Epithelial cell of prostate (primary cell): ENCODE results near the gene CPVL.

Experiments used
- DNase-seq: peaks from one replicate; pipeline ENCODE4 v3.0.0-alpha.2; 2011; ENCODE audit warnings: low read depth, low spot score
- H3K27ac ChIP-seq: fragments of 450-650 bp; 2 replicates; pipeline ENCODE4 v1.5.1; 2017; ENCODE audit warnings: mild to moderate bottlenecking

Gene CPVL

GRCh38 chr7:29019387-29019786 is 127.0 kb downstream of the CPVL start:
- H3K27ac ChIP-seq: no peak overlapping the region
- DNase-seq: no peak

- H3K27ac ChIP-seq: no peak overlapping the region
- DNase-seq: no peak
Observed at GRCh38 chr7:29017713-29018112, 128.6 kb downstream of the CPVL start.

GRCh38 chr7:29014725-29015124 is 131.6 kb downstream of the CPVL start:
- no peak overlapping the region for H3K27ac ChIP-seq
- DNase-seq: no peak

DNA sequence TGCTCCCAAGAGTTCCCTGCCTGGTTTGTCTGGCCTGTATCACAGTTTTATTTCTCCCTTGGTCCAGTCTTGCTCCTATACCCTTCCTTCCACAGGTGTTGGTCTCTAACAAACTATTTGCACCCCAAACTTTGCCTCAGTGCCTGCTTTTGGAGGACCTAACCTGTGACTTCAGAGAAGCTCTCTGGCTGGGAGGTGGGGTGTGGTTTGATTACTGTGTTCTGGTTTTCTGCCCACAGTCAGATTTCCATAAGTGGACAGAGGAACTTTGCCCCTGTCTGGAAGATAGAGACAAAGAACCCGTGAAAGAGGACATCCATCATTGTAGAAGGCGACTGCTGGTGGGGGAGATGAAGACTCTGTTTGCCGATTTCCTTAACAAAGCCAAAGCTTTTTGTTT is 132.4 kb downstream of the CPVL start:
- no peak overlapping the region for H3K27ac ChIP-seq
- no peak for DNase-seq

GRCh38 chr7:29013082-29013695 is 133.1 kb downstream of the CPVL start:
- no peak overlapping the region for H3K27ac ChIP-seq
- DNase-seq: no peak

- DNase-seq: no peak
- H3K27ac ChIP-seq: no peak overlapping the region
Observed at GRCh38 chr7:29009947-29010346, 136.4 kb downstream of the CPVL start.

DNA sequence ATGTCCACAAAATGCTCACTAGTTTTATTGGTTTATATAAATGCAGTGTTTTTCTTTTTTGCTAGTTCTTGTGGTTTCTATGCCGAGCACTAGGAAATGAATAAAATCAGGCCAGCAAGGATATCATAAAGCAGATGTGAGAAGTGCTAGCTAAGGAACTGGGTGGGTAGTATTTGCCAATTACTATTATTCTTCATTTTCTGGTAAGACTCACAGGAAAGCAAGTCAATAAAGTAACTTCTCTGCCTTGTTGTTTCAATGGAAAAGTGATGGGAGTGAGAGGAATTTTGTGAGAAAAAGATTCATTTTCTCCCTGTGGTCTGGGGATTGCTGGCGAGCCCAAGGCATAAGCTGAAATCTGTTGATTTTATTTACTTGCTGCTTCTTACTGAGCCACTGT is 137.7 kb downstream of the CPVL start:
- DNase-seq: no peak

DNA sequence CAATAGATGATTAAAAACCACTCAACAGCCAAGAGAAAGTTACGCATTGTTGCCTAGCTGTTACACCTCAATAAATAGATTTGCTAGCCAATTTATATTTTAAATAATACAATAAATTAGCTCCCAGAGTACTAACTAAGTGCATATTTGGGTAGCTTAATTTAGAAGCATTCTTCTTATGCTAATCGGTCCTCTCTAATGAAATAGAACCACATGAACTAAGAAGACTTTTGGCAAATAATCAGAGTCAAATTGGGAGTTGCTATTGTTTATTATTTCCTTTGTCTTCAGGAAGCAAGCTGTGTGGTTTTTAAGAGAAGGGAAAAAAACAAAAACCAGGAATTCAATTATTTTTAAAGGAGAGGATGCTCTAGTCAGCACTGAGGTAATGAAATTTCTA is 139.2 kb downstream of the CPVL start:
- no peak for DNase-seq
- no peak overlapping the region for H3K27ac ChIP-seq

More for the DNA sequence above, 137.7 kb downstream of the CPVL start:
- H3K27ac ChIP-seq: no peak overlapping the region

GRCh38 chr7:29005829-29006228 is 140.5 kb downstream of the CPVL start:
- DNase-seq: peak; percentile 53
- H3K27ac ChIP-seq: no peak overlapping the region

- DNase-seq: no peak
- no peak overlapping the region for H3K27ac ChIP-seq
Observed at GRCh38 chr7:29005406-29005805, 140.9 kb downstream of the CPVL start.

GRCh38 chr7:29003703-29004102 is 142.6 kb downstream of the CPVL start:
- no peak overlapping the region for H3K27ac ChIP-seq
- DNase-seq: no peak

- no peak for DNase-seq
- H3K27ac ChIP-seq: no peak overlapping the region
Observed at GRCh38 chr7:29000717-29001076, 145.6 kb downstream of the CPVL start.

GRCh38 chr7:28999895-29000716 is 146.2 kb downstream of the CPVL start:
- no peak overlapping the region for H3K27ac ChIP-seq
- no peak for DNase-seq

DNA sequence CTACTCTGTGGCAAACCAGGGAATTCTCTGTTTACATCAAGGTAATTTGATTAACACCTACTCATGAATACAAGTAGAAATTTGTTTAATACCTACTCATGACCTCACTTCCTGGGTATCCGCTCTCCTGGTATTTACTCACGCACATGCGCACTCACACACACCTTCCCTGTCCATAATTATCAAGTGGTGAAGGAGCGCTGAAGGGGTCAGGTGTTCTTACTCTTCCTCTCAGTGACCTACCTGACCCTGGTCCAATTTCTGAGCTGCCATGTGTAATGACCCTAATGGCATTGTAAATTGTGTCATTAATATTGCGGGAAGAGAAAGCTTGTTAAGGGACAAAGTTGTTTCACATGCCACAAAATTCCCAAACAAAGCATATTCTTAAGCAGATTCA is 146.9 kb downstream of the CPVL start:
- H3K27ac ChIP-seq: no peak overlapping the region
- DNase-seq: no peak

DNA sequence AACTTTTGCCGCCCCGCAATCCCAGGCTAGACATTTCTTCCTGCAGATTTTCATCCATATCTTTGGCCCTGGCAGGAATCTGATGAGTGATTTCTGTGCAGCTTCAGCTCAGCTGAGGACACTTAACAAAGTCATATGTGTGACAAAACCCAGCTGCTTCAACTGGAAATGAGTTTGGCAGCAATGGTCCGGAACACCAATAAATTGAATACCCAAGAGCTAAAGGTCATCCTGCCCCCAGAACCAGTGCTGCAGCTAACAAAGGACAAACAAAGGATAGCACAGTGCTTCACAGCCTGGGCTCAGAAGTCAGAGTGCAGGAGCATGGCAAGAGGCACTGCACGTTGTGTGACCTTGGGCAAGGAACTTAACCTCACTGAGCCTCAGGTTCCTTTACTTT is 148.2 kb downstream of the CPVL start:
- no peak for DNase-seq
- no peak overlapping the region for H3K27ac ChIP-seq

- DNase-seq: no peak
- no peak overlapping the region for H3K27ac ChIP-seq
Observed at GRCh38 chr7:28996836-28997235, 149.5 kb downstream of the CPVL start.

DNA sequence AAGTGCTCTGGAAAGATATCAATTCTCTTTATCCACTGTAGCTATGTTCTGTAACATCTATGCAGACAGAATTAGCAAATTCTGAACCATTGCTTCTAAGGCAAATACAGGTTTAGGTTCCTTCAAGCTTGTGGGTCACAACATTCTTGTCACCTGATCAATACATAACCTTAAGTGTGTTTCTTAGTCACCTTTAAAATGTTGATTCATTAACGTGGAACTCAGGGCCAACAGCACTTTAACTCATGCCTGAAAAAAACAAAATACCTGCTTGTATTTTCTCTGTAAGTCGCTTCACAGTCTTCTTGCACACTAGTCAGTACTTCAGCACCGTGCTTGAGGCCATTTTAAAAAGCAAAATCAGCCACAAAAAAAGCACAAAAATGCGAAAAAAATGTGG is 153.0 kb downstream of the CPVL start:
- DNase-seq: no peak
- no peak overlapping the region for H3K27ac ChIP-seq

GRCh38 chr7:28992798-28993197 is 153.5 kb downstream of the CPVL start:
- no peak overlapping the region for H3K27ac ChIP-seq
- no peak for DNase-seq

DNA sequence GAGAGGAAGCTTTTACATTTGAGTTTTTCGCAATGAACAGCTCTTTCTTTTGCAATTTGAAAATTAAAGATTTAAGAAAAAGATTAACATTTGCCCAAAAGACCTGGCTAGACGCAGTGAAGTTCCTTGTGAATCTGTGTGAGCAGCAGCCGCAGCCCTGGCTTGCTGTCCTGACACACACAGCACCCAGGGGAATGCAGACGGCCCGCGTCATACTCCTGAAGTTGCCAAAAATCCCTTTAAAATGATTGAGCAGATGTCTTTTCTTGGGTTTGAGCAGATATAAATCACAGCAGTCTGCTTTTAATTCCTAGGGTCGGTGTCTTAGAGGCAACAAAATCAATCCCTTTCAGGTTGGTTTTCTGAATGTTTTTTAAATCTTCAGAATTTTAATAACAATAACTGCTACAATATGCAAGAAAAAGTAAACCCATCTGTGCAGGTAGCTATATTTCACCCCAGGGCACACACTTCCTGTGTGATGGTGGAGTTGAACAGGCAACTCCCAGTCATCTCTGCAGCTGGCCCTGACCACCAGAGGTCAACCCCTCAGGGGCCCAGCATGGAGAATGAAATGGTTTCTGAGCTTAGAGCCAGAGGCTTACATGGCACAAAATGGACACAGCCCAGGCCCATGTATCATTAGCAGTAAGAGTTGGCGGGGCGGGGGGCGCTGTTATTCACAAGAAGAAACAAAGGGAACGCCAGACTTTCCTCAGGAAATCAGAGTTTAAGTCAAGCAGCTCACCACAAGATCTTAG is 156.0 kb downstream of the CPVL start:
- H3K27ac ChIP-seq: no peak overlapping the region
- DNase-seq: no peak

GRCh38 chr7:28989211-28989980 is 156.9 kb downstream of the CPVL start:
- no peak for DNase-seq
- H3K27ac ChIP-seq: no peak overlapping the region

- DNase-seq: peak; percentile 34
- no peak overlapping the region for H3K27ac ChIP-seq
Observed at GRCh38 chr7:28988810-28989209, 157.5 kb downstream of the CPVL start.
